ENCODE measurements around the gene GDPD2. TPM values are rescaled to one million over a fixed set of nuclear protein-coding genes. Genes with fewer than 3 reads are reported as not detected.

Gene GDPD2
- total RNA-seq, 1 donor from 2014 or later: 4.0 TPM

- no peak for DNase-seq (ENCODE audit: extremely low spot score, unreplicated experiment)
- H3K9me3 Mint-ChIP-seq: no peaks in the 10 kb centered on the region
- H3K4me3 Mint-ChIP-seq: peak overlapping the region; percentile 95
- no peaks in the 10 kb centered on the region for H3K36me3 Mint-ChIP-seq
- TF ChIP-seq CTCF (conservative IDR thresholded peaks at IDR 0.05): peak; percentile 79
- H3K27me3 Mint-ChIP-seq: peaks cover 24% of the 10 kb centered on the region
- H3K4me1 Mint-ChIP-seq (ENCODE audit: unreplicated experiment): no peaks in the 10 kb centered on the region
- H3K27ac Mint-ChIP-seq: peak overlapping the region; percentile 92
Observed at GRCh38 chrX:70433848-70434351, 10.8 kb downstream of the GDPD2 start.

GRCh38 chrX:70434352-70434866 is 11.3 kb downstream of the GDPD2 start:
- Mint-ChIP-seq H3K9me3 (no peaks in the 10 kb centered on the region), H3K27ac (peak overlapping the region; percentile 92), H3K36me3 (no peaks in the 10 kb centered on the region), H3K4me1 (ENCODE audit: unreplicated experiment) (no peaks in the 10 kb centered on the region), H3K27me3 (peaks cover 26% of the 10 kb centered on the region), H3K4me3 (peak overlapping the region; percentile 95)
- no peak for TF ChIP-seq CTCF (conservative IDR thresholded peaks at IDR 0.05)
- DNase-seq (ENCODE audit: extremely low spot score, unreplicated experiment): peak; percentile 79

- no peaks in the 10 kb centered on the region for H3K9me3 Mint-ChIP-seq
- H3K4me1 Mint-ChIP-seq (ENCODE audit: unreplicated experiment): no peaks in the 10 kb centered on the region
- no peak for DNase-seq (ENCODE audit: extremely low spot score, unreplicated experiment)
- peaks cover 29% of the 10 kb centered on the region for H3K27me3 Mint-ChIP-seq
- no peaks in the 10 kb centered on the region for H3K36me3 Mint-ChIP-seq
- H3K4me3 Mint-ChIP-seq: peak overlapping the region; percentile 95
- TF ChIP-seq CTCF (conservative IDR thresholded peaks at IDR 0.05): no peak
- H3K27ac Mint-ChIP-seq: peak overlapping the region; percentile 29
Observed at GRCh38 chrX:70434914-70435586, 11.9 kb downstream of the GDPD2 start.

- Mint-ChIP-seq H3K4me3 (peak overlapping the region; percentile 57), H3K4me1 (ENCODE audit: unreplicated experiment) (no peaks in the 10 kb centered on the region), H3K36me3 (no peaks in the 10 kb centered on the region), H3K27ac (no peak overlapping the region), H3K27me3 (peaks cover 41% of the 10 kb centered on the region), H3K9me3 (no peaks in the 10 kb centered on the region)
- no peak for DNase-seq (ENCODE audit: extremely low spot score, unreplicated experiment)
- TF ChIP-seq CTCF (conservative IDR thresholded peaks at IDR 0.05): peak; percentile 59
Observed at GRCh38 chrX:70436343-70436742, 13.2 kb downstream of the GDPD2 start.

GRCh38 chrX:70437011-70437410 is 13.9 kb downstream of the GDPD2 start:
- TF ChIP-seq CTCF (conservative IDR thresholded peaks at IDR 0.05): no peak
- Mint-ChIP-seq H3K4me1 (ENCODE audit: unreplicated experiment) (no peaks in the 10 kb centered on the region), H3K4me3 (no peak overlapping the region), H3K27me3 (peaks cover 48% of the 10 kb centered on the region), H3K27ac (no peak overlapping the region), H3K9me3 (no peaks in the 10 kb centered on the region), H3K36me3 (no peaks in the 10 kb centered on the region)
- no peak for DNase-seq (ENCODE audit: extremely low spot score, unreplicated experiment)

All from type B pancreatic cell (in vitro differentiated cells).